MCF 10A (cell line): ENCODE results near the gene EPB41. TPM values are rescaled to one million over a fixed set of nuclear protein-coding genes. Genes with fewer than 3 reads are reported as not detected.

Experiments used
- BruUV-seq: library from RNA; stranded (reverse); fragments of 400-500 nt; replicated peaks from 2 replicates; lab custom pipeline; 2021; lab: Mats Ljungman, UMichigan
- CTCF ChIA-PET: fragments of 300-600 bp; sonication (Branson Sonifier 250); formaldehyde crosslinking; extraction: SDS; loops from one replicate; lab custom pipeline; 2021; ENCODE audit warnings: antibody characterized with exemption, inconsistent platforms; lab: Yijun Ruan, JAX
- POLR2A ChIA-PET: fragments of 300-600, 350-650 bp; sonication (Branson Sonifier 250); formaldehyde crosslinking; extraction: SDS; loops from one replicate; lab custom pipeline; 2020; ENCODE audit warnings: antibody characterized with exemption, inconsistent platforms; lab: Yijun Ruan, JAX
- DNase-seq: peaks from one replicate; pipeline ENCODE4 v3.0.0-alpha.2; 2018; ENCODE audit not compliant: unreplicated experiment
- H3K27ac Mint-ChIP-seq: one replicate; pipeline ENCODE4 v1.8.0; 2022; ENCODE audit warnings: mild to moderate bottlenecking, low read depth, mixed read lengths; ENCODE audit not compliant: unreplicated experiment
- H3K27me3 Mint-ChIP-seq: one replicate; pipeline ENCODE4 v1.8.0; 2022; ENCODE audit warnings: mixed read lengths; ENCODE audit not compliant: insufficient read depth, unreplicated experiment
- H3K36me3 Mint-ChIP-seq: one replicate; pipeline ENCODE4 v1.8.0; 2022; ENCODE audit warnings: mild to moderate bottlenecking, moderate library complexity, mixed read lengths; ENCODE audit not compliant: insufficient read depth, unreplicated experiment
- H3K4me1 Mint-ChIP-seq: one replicate; pipeline ENCODE4 v1.8.0; 2022; ENCODE audit warnings: mixed read lengths; ENCODE audit not compliant: insufficient read depth, unreplicated experiment
- H3K4me3 Mint-ChIP-seq: one replicate; pipeline ENCODE4 v1.8.0; 2022; ENCODE audit warnings: mild to moderate bottlenecking, moderate library complexity, mixed read lengths; ENCODE audit not compliant: unreplicated experiment
- H3K9me3 Mint-ChIP-seq: one replicate; pipeline ENCODE4 v1.8.0; 2022; ENCODE audit warnings: mixed read lengths; ENCODE audit not compliant: unreplicated experiment
- intact Hi-C: fragments of 100-400 bp; cut with micrococcal nuclease; formaldehyde crosslinking; loops from 2 replicates; pipeline ENCODE4 v1.14.1; 2022
- total RNA-seq: library from RNA; stranded (reverse); gene quantifications from 2 replicates; pipeline ENCODE4 v1.2.3, GENCODE V29; 2022
- TF ChIP-seq, protein P1 (sequence below): fragments of 200-600 bp; IDR thresholded peaks from one replicate; pipeline ENCODE4 v1.8.0; 2022; ENCODE audit warnings: antibody characterized with exemption, mild to moderate bottlenecking; ENCODE audit not compliant: unreplicated experiment

EPB41 gene
- total RNA-seq, 1 experiment from 2014 or later = 15.0 TPM

DNA sequence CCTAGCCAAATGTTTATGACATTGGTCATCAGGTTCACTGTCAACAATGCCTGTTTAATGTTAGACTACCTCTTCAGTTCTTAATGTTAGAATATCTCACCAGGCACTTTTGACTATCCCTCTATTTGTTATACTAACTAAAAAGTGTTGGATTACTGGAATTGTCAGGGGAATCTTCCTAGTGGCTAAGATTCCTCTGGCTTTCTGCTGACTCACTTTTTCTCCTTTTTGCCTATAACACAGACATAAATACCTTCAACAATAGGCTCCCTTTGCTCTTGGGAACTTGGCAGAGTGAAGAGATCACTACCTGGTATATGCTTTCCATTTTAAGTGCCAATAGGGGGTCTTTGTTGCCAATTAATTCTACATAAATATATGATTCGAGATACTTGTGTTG is 140.8 kb downstream of the EPB41 start:
- no peak overlapping the region for H3K27ac Mint-ChIP-seq
- no peaks in the 10 kb centered on the region for H3K9me3 Mint-ChIP-seq
- intact Hi-C loops = no loop called here
- no TSS peak for BruUV-seq
- ChIA-PET CTCF (interaction anchor here (0.5 to 0.7 kb wide), 2 partner anchors 87 to 248 kb away, joined by 3 read pairs; no protein-coding TSS in a partner anchor), POLR2A (interaction anchor here (1.5 kb wide), 1 partner anchor 8 kb away, joined by 4 read pairs; no protein-coding TSS in a partner anchor)
- no peaks in the 10 kb centered on the region for H3K27me3 Mint-ChIP-seq
- TF ChIP-seq, protein P1, sequence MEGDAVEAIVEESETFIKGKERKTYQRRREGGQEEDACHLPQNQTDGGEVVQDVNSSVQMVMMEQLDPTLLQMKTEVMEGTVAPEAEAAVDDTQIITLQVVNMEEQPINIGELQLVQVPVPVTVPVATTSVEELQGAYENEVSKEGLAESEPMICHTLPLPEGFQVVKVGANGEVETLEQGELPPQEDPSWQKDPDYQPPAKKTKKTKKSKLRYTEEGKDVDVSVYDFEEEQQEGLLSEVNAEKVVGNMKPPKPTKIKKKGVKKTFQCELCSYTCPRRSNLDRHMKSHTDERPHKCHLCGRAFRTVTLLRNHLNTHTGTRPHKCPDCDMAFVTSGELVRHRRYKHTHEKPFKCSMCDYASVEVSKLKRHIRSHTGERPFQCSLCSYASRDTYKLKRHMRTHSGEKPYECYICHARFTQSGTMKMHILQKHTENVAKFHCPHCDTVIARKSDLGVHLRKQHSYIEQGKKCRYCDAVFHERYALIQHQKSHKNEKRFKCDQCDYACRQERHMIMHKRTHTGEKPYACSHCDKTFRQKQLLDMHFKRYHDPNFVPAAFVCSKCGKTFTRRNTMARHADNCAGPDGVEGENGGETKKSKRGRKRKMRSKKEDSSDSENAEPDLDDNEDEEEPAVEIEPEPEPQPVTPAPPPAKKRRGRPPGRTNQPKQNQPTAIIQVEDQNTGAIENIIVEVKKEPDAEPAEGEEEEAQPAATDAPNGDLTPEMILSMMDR = no peak
- no peaks in the 10 kb centered on the region for H3K4me1 Mint-ChIP-seq
- no peak for DNase-seq
- peaks cover 23% of the 10 kb centered on the region for H3K36me3 Mint-ChIP-seq
- no peak overlapping the region for H3K4me3 Mint-ChIP-seq

DNA sequence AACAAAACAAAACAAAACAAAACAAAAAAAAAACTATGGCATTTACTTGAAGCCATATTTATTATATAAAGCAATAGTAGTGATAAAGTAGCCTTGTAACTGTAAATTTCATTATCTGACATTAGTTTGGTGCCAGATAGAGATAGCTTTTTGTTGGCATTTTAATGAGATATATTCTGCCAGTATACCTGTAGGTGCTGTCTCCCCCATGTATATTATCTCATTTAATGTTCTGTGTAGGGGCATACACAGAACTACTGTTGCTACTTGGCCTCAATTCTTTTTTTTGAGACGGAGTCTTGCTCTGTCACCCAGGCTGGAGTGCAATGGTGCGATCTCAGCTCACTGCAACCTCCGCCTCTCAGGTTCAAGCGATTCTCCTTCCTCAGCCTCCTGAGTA is 141.9 kb downstream of the EPB41 start:
- POLR2A ChIA-PET = no interaction called here
- no TSS peak for BruUV-seq
- intact Hi-C loops = no loop called here

DNA sequence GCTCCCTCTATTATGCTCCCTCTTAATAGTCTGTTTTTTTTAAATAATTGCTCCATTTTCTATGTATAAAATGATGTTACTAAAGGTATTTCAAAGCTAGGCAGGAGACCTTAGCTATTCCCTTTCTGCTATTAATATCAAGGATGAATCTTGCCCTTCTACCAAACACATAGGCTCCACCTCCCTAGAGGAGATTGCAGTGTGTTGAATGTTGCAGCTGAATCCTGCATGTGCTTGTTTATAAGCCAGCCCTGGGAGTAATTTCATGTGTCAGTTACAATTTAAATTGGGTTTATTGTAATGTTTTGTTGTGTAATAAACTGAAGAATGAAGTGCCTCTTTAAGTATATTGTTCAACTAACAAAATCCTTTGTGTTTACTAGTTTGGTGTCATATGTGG is 143.3 kb downstream of the EPB41 start:
- intact Hi-C loops = no loop called here
- Mint-ChIP-seq H3K4me1 (no peaks in the 10 kb centered on the region), H3K36me3 (peaks cover 11% of the 10 kb centered on the region), H3K27ac (no peak overlapping the region), H3K9me3 (no peaks in the 10 kb centered on the region), H3K27me3 (no peaks in the 10 kb centered on the region), H3K4me3 (no peak overlapping the region)
- BruUV-seq = no TSS peak
- TF ChIP-seq, protein P1 = no peak
- CTCF ChIA-PET = interaction anchor here (0.6 kb wide), 1 partner anchor 99 kb away, joined by 3 read pairs; no protein-coding TSS in a partner anchor
- POLR2A ChIA-PET = interaction anchor here (0.7 kb wide), 1 partner anchor 289 kb away, joined by 5 read pairs; no protein-coding TSS in a partner anchor
- no peak for DNase-seq

More for the DNA sequence above, 141.9 kb downstream of the EPB41 start:
- H3K9me3 Mint-ChIP-seq = no peaks in the 10 kb centered on the region
- H3K4me3 Mint-ChIP-seq = no peak overlapping the region
- no peaks in the 10 kb centered on the region for H3K27me3 Mint-ChIP-seq
- H3K4me1 Mint-ChIP-seq = no peaks in the 10 kb centered on the region
- TF ChIP-seq, protein P1 = no peak
- no peak for DNase-seq
- H3K36me3 Mint-ChIP-seq = peaks cover 19% of the 10 kb centered on the region
- CTCF ChIA-PET = no interaction called here
- H3K27ac Mint-ChIP-seq = peak overlapping the region; percentile 49

DNA sequence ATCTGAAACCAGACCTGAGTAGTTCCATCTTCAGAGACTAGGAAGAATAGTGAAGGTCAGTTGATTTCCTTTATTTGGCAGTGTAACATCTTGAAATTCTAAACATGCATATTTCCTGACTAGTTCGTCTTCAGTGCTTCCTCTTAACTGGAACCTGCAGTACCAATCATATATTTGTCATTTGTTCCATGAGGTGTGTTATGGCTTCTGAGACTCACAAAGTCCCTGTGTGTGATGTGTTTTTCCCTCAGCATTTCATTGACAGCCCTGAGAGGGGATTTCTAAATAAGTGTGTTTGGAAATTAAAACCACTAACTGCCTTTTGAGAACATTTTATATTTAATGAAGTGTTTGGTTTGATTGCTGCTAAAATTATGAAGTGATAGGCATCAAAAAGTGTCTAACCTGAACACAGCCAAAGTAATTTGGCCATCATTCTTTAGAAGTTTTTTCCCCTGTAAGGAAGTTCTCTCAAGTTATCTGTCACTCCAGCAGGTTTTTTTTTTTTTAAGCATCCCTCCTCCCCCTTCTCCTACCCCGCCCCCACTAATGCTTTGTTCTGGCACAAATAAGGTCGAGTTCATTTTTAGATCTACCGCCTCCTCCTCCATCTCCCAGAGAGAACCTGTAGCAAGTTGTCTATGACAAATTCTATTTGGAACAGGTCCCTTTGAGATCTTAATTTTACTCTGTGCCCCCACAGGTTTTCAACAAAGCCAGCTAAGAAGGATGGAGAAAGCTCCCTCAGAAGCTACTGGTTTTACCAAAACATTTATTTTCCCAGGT is 148.0 kb downstream of the EPB41 start:
- Mint-ChIP-seq H3K9me3 (no peaks in the 10 kb centered on the region), H3K4me1 (no peaks in the 10 kb centered on the region), H3K27ac (no peak overlapping the region), H3K36me3 (no peaks in the 10 kb centered on the region), H3K4me3 (no peak overlapping the region), H3K27me3 (no peaks in the 10 kb centered on the region)
- intact Hi-C loops = no loop called here
- TF ChIP-seq, protein P1 = no peak
- CTCF ChIA-PET = interaction anchor here (0.6 kb wide), 1 partner anchor 19 kb away, joined by 3 read pairs; no protein-coding TSS in a partner anchor
- POLR2A ChIA-PET = interaction anchor here (1.1 kb wide), 1 partner anchor 8 kb away, joined by 4 read pairs; no protein-coding TSS in a partner anchor
- no TSS peak for BruUV-seq
- DNase-seq = no peak
